Caco-2 (cell line): ENCODE results near the gene PARK7. TPM values are rescaled to one million over a fixed set of nuclear protein-coding genes. Genes with fewer than 3 reads are reported as not detected.

ENCODE experiments used
- BruUV-seq: library from RNA; stranded (reverse); fragments of 400-500 nt; replicated peaks from 2 replicates; lab custom pipeline; 2021; lab: Mats Ljungman, UMichigan
- CTCF ChIA-PET: fragments of 300-600 bp; sonication (Branson Sonifier 250); formaldehyde crosslinking; loops from one replicate; lab custom pipeline; 2022; ENCODE audit warnings: antibody characterized with exemption; lab: Charles Lee
- POLR2A ChIA-PET: fragments of 300-600 bp; sonication (Branson Sonifier 250); formaldehyde crosslinking; loops from one replicate; lab custom pipeline; 2022; ENCODE audit warnings: antibody characterized with exemption; lab: Charles Lee
- DNase-seq, 2 experiments: peaks; one replicate each; pipeline versions ENCODE4 v3.0.0 to v3.0.0-alpha.2; 2020 to 2022
- H3K27me3 ChIP-seq: replicated peaks from 2 replicates; pipeline ENCODE4 v1.6.0; 2011; ENCODE audit warnings: low read length; ENCODE audit not compliant: control insufficient read depth, insufficient read depth
- H3K36me3 ChIP-seq: 2 replicates; pipeline ENCODE4 v1.5.1; 2011; ENCODE audit warnings: low read length; ENCODE audit not compliant: control insufficient read depth, insufficient read depth
- H3K4me1 ChIP-seq: fragments of 250-450 bp; sonication (Bioruptor Pico); 2 replicates; pipeline ENCODE4 v1.5.1; 2020; ENCODE audit warnings: mild to moderate bottlenecking
- H3K4me3 ChIP-seq: 2 replicates; pipeline ENCODE4 v1.5.1; 2011; ENCODE audit warnings: low read depth, mild to moderate bottlenecking, control low read depth, low read length
- H3K9me3 ChIP-seq: fragments of 250-450 bp; sonication (Bioruptor Pico); 2 replicates; pipeline ENCODE4 v1.5.1; 2020; ENCODE audit warnings: mild to moderate bottlenecking, moderate library complexity
- H3K27ac Mint-ChIP-seq: one replicate; pipeline ENCODE4 v1.8.0; 2022; ENCODE audit warnings: mixed read lengths; ENCODE audit not compliant: unreplicated experiment
- H3K27me3 Mint-ChIP-seq: one replicate; pipeline ENCODE4 v1.8.0; 2022; ENCODE audit warnings: mixed read lengths; ENCODE audit not compliant: insufficient read depth, unreplicated experiment
- H3K36me3 Mint-ChIP-seq: one replicate; pipeline ENCODE4 v1.8.0; 2022; ENCODE audit warnings: mild to moderate bottlenecking, mixed read lengths; ENCODE audit not compliant: insufficient read depth, unreplicated experiment
- H3K4me1 Mint-ChIP-seq: one replicate; pipeline ENCODE4 v1.8.0; 2022; ENCODE audit warnings: low read depth, mixed read lengths; ENCODE audit not compliant: unreplicated experiment
- H3K4me3 Mint-ChIP-seq: one replicate; pipeline ENCODE4 v1.8.0; 2022; ENCODE audit warnings: mild to moderate bottlenecking, moderate library complexity, mixed read lengths; ENCODE audit not compliant: unreplicated experiment
- H3K9me3 Mint-ChIP-seq: one replicate; pipeline ENCODE4 v1.8.0; 2022; ENCODE audit warnings: mixed read lengths; ENCODE audit not compliant: unreplicated experiment
- CTCF ChIP-seq, 2 experiments: fragments of 200-600 bp in 1 of 2; IDR thresholded peaks; 1 replicate in 1 of 2; 2 replicates in 1 of 2; pipeline versions ENCODE4 v1.5.1 to v1.8.0; 2011 to 2022; ENCODE audit warnings: antibody characterized with exemption in 1 of 2, control low read depth in 1 of 2, inconsistent platforms in 1 of 2, low read depth in 1 of 2, low read length in 1 of 2, mild to moderate bottlenecking in 1 of 2, moderate library complexity in 1 of 2; ENCODE audit not compliant: insufficient read depth in 1 of 2, severe bottlenecking in 1 of 2, unreplicated experiment in 1 of 2
- intact Hi-C: fragments of 100-400 bp; cut with micrococcal nuclease; formaldehyde crosslinking; loops from one replicate; pipeline ENCODE4 v1.10.0; 2022; ENCODE audit not compliant: unreplicated experiment
- total RNA-seq: library from RNA; stranded (reverse); gene quantifications from 2 replicates; pipeline ENCODE4 v1.2.3, GENCODE V29; 2022

PARK7 gene
- total RNA-seq, 1 experiment from 2014 or later, result 293 TPM

- H3K36me3 ChIP-seq, result no peaks in the 10 kb centered on the region
- H3K9me3 ChIP-seq, result no peaks in the 10 kb centered on the region
- POLR2A ChIA-PET, result interaction anchor here (0.5 to 1.1 kb wide), 4 partner anchors 10 to 200 kb away, joined by 3 to 11 read pairs (median 5); no protein-coding TSS in a partner anchor
- Mint-ChIP-seq H3K36me3 (peaks cover 45% of the 10 kb centered on the region), H3K27me3 (no peaks in the 10 kb centered on the region), H3K4me3 (peak overlapping the region; percentile 65), H3K9me3 (no peaks in the 10 kb centered on the region), H3K4me1 (peaks cover 27% of the 10 kb centered on the region), H3K27ac (peak overlapping the region; percentile 93)
- no peak for TF ChIP-seq CTCF (IDR thresholded peaks at IDR 0.05; ENCODE audit: insufficient read depth in 1 of 2, low read depth in 1 of 2, low read length in 1 of 2, severe bottlenecking in 1 of 2, unreplicated experiment in 1 of 2)
- peaks cover 28% of the 10 kb centered on the region for H3K4me1 ChIP-seq
- H3K27me3 ChIP-seq, result no peaks in the 10 kb centered on the region
- BruUV-seq, result TSS peak; percentile 39
- CTCF ChIA-PET, result interaction anchor here (0.5 to 1.6 kb wide), 7 partner anchors 10 to 338 kb away, joined by 3 to 11 read pairs (median 4); no protein-coding TSS in a partner anchor
- peak overlapping the region; percentile 14; the same call in 1 of the 2 replicates for H3K4me3 ChIP-seq
- peak; percentile 78 for DNase-seq
- intact Hi-C loops, result loop anchor here (1.0 kb wide), 1 partner anchor 23 kb away; no protein-coding TSS in a partner anchor
Observed at GRCh38 chr1:8004803-8005573, 43.5 kb downstream of the PARK7 start.

- H3K36me3 Mint-ChIP-seq, result peaks cover 45% of the 10 kb centered on the region
- no peaks in the 10 kb centered on the region for H3K9me3 Mint-ChIP-seq
- intact Hi-C loops, result loop anchor here (1.0 kb wide), 1 partner anchor 233 kb away; no protein-coding TSS in a partner anchor
- Histone ChIP-seq H3K4me3 (no peak overlapping the region), H3K4me1 (peaks cover 28% of the 10 kb centered on the region), H3K36me3 (0 out of 2 replicates have a peak, but pooled peaks cover 1% of the 10 kb centered on the region), H3K27me3 (no peaks in the 10 kb centered on the region), H3K9me3 (no peaks in the 10 kb centered on the region)
- H3K4me1 Mint-ChIP-seq, result peaks cover 27% of the 10 kb centered on the region
- BruUV-seq, result no TSS peak
- ChIA-PET CTCF (interaction anchor here (0.6 to 1.6 kb wide), 3 partner anchors 9 to 308 kb away, joined by 3 to 11 read pairs (median 5); no protein-coding TSS in a partner anchor), POLR2A (interaction anchor here (0.5 to 1.0 kb wide), 2 partner anchors 31 to 144 kb away, joined by 4 to 9 read pairs; no protein-coding TSS in a partner anchor)
- DNase-seq, result no peak
- peak overlapping the region; percentile 65 for H3K4me3 Mint-ChIP-seq
- no peaks in the 10 kb centered on the region for H3K27me3 Mint-ChIP-seq
- no peak for TF ChIP-seq CTCF (IDR thresholded peaks at IDR 0.05; ENCODE audit: insufficient read depth in 1 of 2, low read depth in 1 of 2, low read length in 1 of 2, severe bottlenecking in 1 of 2, unreplicated experiment in 1 of 2)
- H3K27ac Mint-ChIP-seq, result peak overlapping the region; percentile 93
Observed at GRCh38 chr1:8006037-8006963, 44.8 kb downstream of the PARK7 start.
